ENCODE results near the gene SFXN4.
"Not testable (repeated sequence)": the region's sequence is repeated elsewhere in the genome, so short reads cannot be mapped to it uniquely, and the experiment has no call there.

- not testable (repeated sequence) for TF ChIP-seq RAD21 (IDR thresholded peaks at IDR 0.05); CTCF (IDR thresholded peaks at IDR 0.05; ENCODE audit: low read depth, low read length, missing input control)
These were observed 57.7 kb downstream of the SFXN4 start for GRCh38 chr10:119107771-119108170.
